GM12878 (cell line): ENCODE measurements around the gene PROX2. TPM values are rescaled to one million over a fixed set of nuclear protein-coding genes. Genes with fewer than 3 reads are reported as not detected.

Experiments
- ATAC-seq: fragments of 200-7000 bp; cut with Tn5 transposase; 3 replicates; pipeline ENCODE4 v1.9.1; 2020; ENCODE audit warnings: mild to moderate bottlenecking, moderate library complexity
- BruUV-seq: library from RNA; stranded (reverse); fragments of 400-500 nt; replicated peaks from 2 replicates; lab custom pipeline; 2021; lab: Mats Ljungman, UMichigan
- CTCF ChIA-PET: fragments of 300-600 bp; sonication (Branson Sonifier 250); formaldehyde crosslinking; extraction: SDS; loops from one replicate; lab custom pipeline; 2021; ENCODE audit warnings: inconsistent platforms; lab: Yijun Ruan, JAX
- POLR2A ChIA-PET: fragments of 350-600 bp; formaldehyde crosslinking; extraction: SDS; loops from one replicate; lab custom pipeline; 2021; ENCODE audit warnings: inconsistent platforms; lab: Charles Lee
- RAD21 ChIA-PET: fragments of 300-600 bp; sonication (Branson Sonifier 250); formaldehyde crosslinking; loops from one replicate; lab custom pipeline; 2023; ENCODE audit warnings: antibody characterized with exemption; ENCODE audit not compliant: unreplicated experiment; lab: Charles Lee
- SMC1A ChIA-PET: fragments of 300-600 bp; sonication (Branson Sonifier 250); formaldehyde crosslinking; loops from one replicate; lab custom pipeline; 2023; ENCODE audit not compliant: unreplicated experiment, uncharacterized antibody; lab: Charles Lee
- DNase-seq: peaks from one replicate; pipeline ENCODE4 v3.0.0-alpha.2; 2011; ENCODE audit warnings: low read depth, low spot score
- FAIRE-seq: peaks from 3 replicates; lab custom pipeline; 2011; peaks lifted over from hg19 to GRCh38; lab: Jason Lieb, UNC
- H2AFZ ChIP-seq: 2 replicates; pipeline ENCODE4 v1.6.0; 2011; ENCODE audit warnings: low read depth, low read length, control low read depth; ENCODE audit not compliant: control insufficient read depth
- H3K27ac ChIP-seq: 2 replicates; pipeline ENCODE4 v1.5.1; 2011; ENCODE audit warnings: control low read depth; ENCODE audit not compliant: control insufficient read depth, insufficient read depth
- H3K27me3 ChIP-seq, 2 experiments: replicated peaks in 1 of 2; 2 replicates each; pipeline versions ENCODE4 v1.6.0 to v1.6.1; 2011; ENCODE audit warnings: low read length in 1 of 2; ENCODE audit not compliant: control insufficient read depth in 2 of 2, insufficient read depth in 2 of 2
- H3K36me3 ChIP-seq, 2 experiments: 2 replicates each; pipeline ENCODE4 v1.5.1; 2011; ENCODE audit warnings: low read length in 1 of 2; ENCODE audit not compliant: control insufficient read depth in 2 of 2, insufficient read depth in 2 of 2
- H3K4me1 ChIP-seq: 2 replicates; pipeline ENCODE4 v1.6.1; 2011; ENCODE audit warnings: mild to moderate bottlenecking, low read length, moderate library complexity, mixed read lengths; ENCODE audit not compliant: control insufficient read depth, insufficient read depth
- H3K4me2 ChIP-seq: 2 replicates; pipeline ENCODE4 v1.6.0; 2011; ENCODE audit warnings: control low read depth; ENCODE audit not compliant: control insufficient read depth, insufficient read depth
- H3K4me3 ChIP-seq: fragments of 200-600 bp; sonication (generic); 2 replicates; pipeline ENCODE4 v1.5.1; 2016
- H3K79me2 ChIP-seq: 2 replicates; pipeline ENCODE4 v1.6.0; 2011; ENCODE audit warnings: low read length; ENCODE audit not compliant: control insufficient read depth, insufficient read depth
- H3K9ac ChIP-seq: 2 replicates; pipeline ENCODE4 v1.8.0; 2011; ENCODE audit warnings: low read length, control low read depth, mixed read lengths; ENCODE audit not compliant: control insufficient read depth, insufficient read depth
- H3K9me3 ChIP-seq: replicated peaks from 3 replicates; pipeline ENCODE4 v1.5.1; 2011; ENCODE audit warnings: mild to moderate bottlenecking, low read length; ENCODE audit not compliant: control insufficient read depth, insufficient read depth
- H4K20me1 ChIP-seq: 2 replicates; pipeline ENCODE4 v1.6.0; 2011; ENCODE audit not compliant: control insufficient read depth, insufficient read depth
- BACH1 ChIP-seq: fragments of 450-650 bp; IDR thresholded peaks from 2 replicates; pipeline ENCODE4 v1.6.1; 2017; ENCODE audit warnings: mild to moderate bottlenecking, borderline replicate concordance
- BCL11A ChIP-seq: IDR thresholded peaks from 2 replicates; pipeline ENCODE4 v1.6.1; 2011; ENCODE audit warnings: low read depth, low read length
- CEBPB ChIP-seq, 2 experiments: fragments of 150-350 bp in 1 of 2; IDR thresholded peaks; 2 replicates each; pipeline ENCODE4 v1.6.1; 2012 to 2014; ENCODE audit warnings: low read depth in 2 of 2, low read length in 2 of 2, borderline replicate concordance in 1 of 2, inconsistent platforms in 1 of 2
- CHD4 ChIP-seq: fragments of 200-600 bp; sonication (generic); IDR thresholded peaks from 2 replicates; pipeline ENCODE4 v1.6.1; 2016; ENCODE audit warnings: mild to moderate bottlenecking
- KDM1A ChIP-seq: fragments of 200-600 bp; sonication (generic); IDR thresholded peaks from 2 replicates; pipeline ENCODE4 v1.6.1; 2016; ENCODE audit warnings: borderline replicate concordance
- MTA2 ChIP-seq: fragments of 450-650 bp; IDR thresholded peaks from 2 replicates; pipeline ENCODE4 v1.6.1; 2016; ENCODE audit warnings: low read depth, mild to moderate bottlenecking, moderate library complexity
- MYB ChIP-seq: fragments of 150-350 bp; IDR thresholded peaks from 2 replicates; pipeline ENCODE4 v1.6.1; 2014; ENCODE audit warnings: mild to moderate bottlenecking, low read depth, low read length, borderline replicate concordance
- NR2C2 ChIP-seq: IDR thresholded peaks from 2 replicates; pipeline ENCODE4 v1.6.1; 2011; ENCODE audit warnings: borderline replicate concordance, low read depth; ENCODE audit not compliant: control insufficient read depth, insufficient read length
- RB1 ChIP-seq: fragments of 450-650 bp; formaldehyde crosslinking; IDR thresholded peaks from 2 replicates; pipeline ENCODE4 v1.6.1; 2017; ENCODE audit warnings: mild to moderate bottlenecking, borderline replicate concordance
- RCOR1 ChIP-seq: conservative IDR thresholded peaks from 2 replicates; pipeline ENCODE4 v1.6.1; 2012; ENCODE audit warnings: low read depth, low read length, improper control_type of control experiment
- STAT1 ChIP-seq: fragments of 450-650 bp; conservative IDR thresholded peaks from 2 replicates; pipeline ENCODE4 v1.6.1; 2014; ENCODE audit warnings: antibody characterized with exemption, mild to moderate bottlenecking
- STAT3 ChIP-seq: IDR thresholded peaks from 2 replicates; pipeline ENCODE4 v1.6.1; 2011; ENCODE audit warnings: low read depth, low read length, improper control_type of control experiment
- TBL1XR1 ChIP-seq: IDR thresholded peaks from 2 replicates; pipeline ENCODE4 v1.6.1; 2012; ENCODE audit warnings: low read depth, low read length, improper control_type of control experiment
- ZNF622 ChIP-seq: fragments of 450-650 bp; IDR thresholded peaks from 2 replicates; pipeline ENCODE4 v1.6.1; 2017; ENCODE audit warnings: mild to moderate bottlenecking, inconsistent platforms
- WGBS: methylation state at CpG from one replicate; pipeline ENCODE4 v1.1.6; 2016; ENCODE audit warnings: low lambda C conversion rate; ENCODE audit not compliant: insufficient replicate concordance, insufficient coverage; ENCODE audit errors: missing lambda C conversion rate; 5-methylcytosine and 5-hydroxymethylcytosine counted together
- in situ Hi-C: fragments of 300-500 bp; cut with MboI; formaldehyde crosslinking; loops from 9 replicates; pipeline ENCODE4 v1.14.3; 2018; ENCODE audit warnings: mixed read lengths
- intact Hi-C: fragments of 100-400 bp; cut with micrococcal nuclease; formaldehyde crosslinking; loops from one replicate; pipeline ENCODE4 v1.14.2; 2022; ENCODE audit not compliant: unreplicated experiment
- polyA plus RNA-seq, 11 experiments: library from polyadenylated mRNA; depleted of rRNA in 4 of 11; unstranded in 6 of 11; stranded (reverse) in 5 of 11; fragments of >200 nt; fragmentation: Nextera tagmentation in 4 of 11; fragmentation: Illumina TruSeq in 1 of 11; extraction: Ambion mirVana in 4 of 11; extraction: Trizol in 1 of 11; gene quantifications; 1 replicate in 1 of 11; 2 replicates in 10 of 11; pipeline versions ENCODE4 v1.2.1 to v1.2.3, GENCODE V29; 2011 to 2016; ENCODE audit warnings: inconsistent platforms in 2 of 11, missing spikeins in 2 of 11, low read depth in 1 of 11
- total RNA-seq, 4 experiments: library from RNA; depleted of rRNA in 3 of 4; stranded (reverse); fragments of >200 nt in 3 of 4; fragmentation: Illumina TruSeq in 1 of 4; extraction: Trizol in 1 of 4; gene quantifications; 2 replicates each; pipeline versions ENCODE4 v1.2.1 to v1.2.3, GENCODE V29; 2013 to 2021
- TF ChIP-seq, protein P1 (sequence below): fragments of 450-650 bp; IDR thresholded peaks from 2 replicates; pipeline ENCODE4 v1.6.1; 2016; ENCODE audit warnings: mild to moderate bottlenecking
- TF ChIP-seq, protein P2 (sequence below): IDR thresholded peaks from 2 replicates; pipeline ENCODE4 v1.6.1; 2011; ENCODE audit warnings: mild to moderate bottlenecking, low read depth, low read length, moderate library complexity; ENCODE audit not compliant: insufficient replicate concordance
- TF ChIP-seq, protein P3 (sequence below): fragments of 450-650 bp; IDR thresholded peaks from 2 replicates; pipeline ENCODE4 v1.6.1; 2016; ENCODE audit warnings: mild to moderate bottlenecking, moderate library complexity, borderline replicate concordance

Gene PROX2
- total and polyA plus RNA-seq, 10 of the 15 experiments (the other 5 are each of a cell fraction or from before 2014, with no cell fraction given): 0.04 to 0.42 (median 0.19) TPM

DNA sequence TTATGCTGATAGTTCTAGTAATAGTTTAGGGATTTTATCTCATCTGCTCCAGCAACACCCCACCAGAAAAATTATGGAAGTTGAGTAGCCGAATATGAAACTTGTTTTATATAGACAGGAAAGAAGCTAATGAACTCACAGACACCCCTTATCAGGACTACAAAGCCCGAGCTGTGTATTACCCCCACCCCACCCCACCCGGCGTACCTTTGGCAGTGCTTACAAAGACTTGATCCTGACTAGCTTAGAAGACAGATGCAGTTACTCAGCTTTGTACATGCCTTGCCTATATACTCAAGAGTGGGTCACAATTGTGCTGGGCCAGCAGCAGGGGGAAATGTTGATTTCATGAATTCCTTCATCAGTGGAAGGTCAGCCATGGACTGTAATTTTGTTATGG lies 22.4 kb downstream of the PROX2 start:
- no peak for TF ChIP-seq CHD4
- no peak for TF ChIP-seq ZNF622
- TF ChIP-seq STAT1: no peak
- no peak for TF ChIP-seq TBL1XR1
- TF ChIP-seq NR2C2: no peak
- no peak for TF ChIP-seq STAT3
- TF ChIP-seq CEBPB (IDR thresholded peaks at IDR 0.05; ENCODE audit: borderline replicate concordance in 1 of 2, low read depth in 2 of 2, low read length in 2 of 2): no peak
- TF ChIP-seq MYB: no peak
- no peak for TF ChIP-seq BACH1
- no peak for TF ChIP-seq RCOR1
- TF ChIP-seq MTA2: no peak
- no peak for TF ChIP-seq BCL11A
- TF ChIP-seq, protein P1, sequence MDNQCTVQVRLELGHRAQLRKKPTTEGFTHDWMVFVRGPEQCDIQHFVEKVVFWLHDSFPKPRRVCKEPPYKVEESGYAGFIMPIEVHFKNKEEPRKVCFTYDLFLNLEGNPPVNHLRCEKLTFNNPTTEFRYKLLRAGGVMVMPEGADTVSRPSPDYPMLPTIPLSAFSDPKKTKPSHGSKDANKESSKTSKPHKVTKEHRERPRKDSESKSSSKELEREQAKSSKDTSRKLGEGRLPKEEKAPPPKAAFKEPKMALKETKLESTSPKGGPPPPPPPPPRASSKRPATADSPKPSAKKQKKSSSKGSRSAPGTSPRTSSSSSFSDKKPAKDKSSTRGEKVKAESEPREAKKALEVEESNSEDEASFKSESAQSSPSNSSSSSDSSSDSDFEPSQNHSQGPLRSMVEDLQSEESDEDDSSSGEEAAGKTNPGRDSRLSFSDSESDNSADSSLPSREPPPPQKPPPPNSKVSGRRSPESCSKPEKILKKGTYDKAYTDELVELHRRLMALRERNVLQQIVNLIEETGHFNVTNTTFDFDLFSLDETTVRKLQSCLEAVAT: no peak
- no peak for TF ChIP-seq RB1
- TF ChIP-seq, protein P2, sequence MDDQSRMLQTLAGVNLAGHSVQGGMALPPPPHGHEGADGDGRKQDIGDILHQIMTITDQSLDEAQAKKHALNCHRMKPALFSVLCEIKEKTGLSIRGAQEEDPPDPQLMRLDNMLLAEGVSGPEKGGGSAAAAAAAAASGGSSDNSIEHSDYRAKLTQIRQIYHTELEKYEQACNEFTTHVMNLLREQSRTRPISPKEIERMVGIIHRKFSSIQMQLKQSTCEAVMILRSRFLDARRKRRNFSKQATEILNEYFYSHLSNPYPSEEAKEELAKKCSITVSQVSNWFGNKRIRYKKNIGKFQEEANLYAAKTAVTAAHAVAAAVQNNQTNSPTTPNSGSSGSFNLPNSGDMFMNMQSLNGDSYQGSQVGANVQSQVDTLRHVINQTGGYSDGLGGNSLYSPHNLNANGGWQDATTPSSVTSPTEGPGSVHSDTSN: no peak
- TF ChIP-seq, protein P3, sequence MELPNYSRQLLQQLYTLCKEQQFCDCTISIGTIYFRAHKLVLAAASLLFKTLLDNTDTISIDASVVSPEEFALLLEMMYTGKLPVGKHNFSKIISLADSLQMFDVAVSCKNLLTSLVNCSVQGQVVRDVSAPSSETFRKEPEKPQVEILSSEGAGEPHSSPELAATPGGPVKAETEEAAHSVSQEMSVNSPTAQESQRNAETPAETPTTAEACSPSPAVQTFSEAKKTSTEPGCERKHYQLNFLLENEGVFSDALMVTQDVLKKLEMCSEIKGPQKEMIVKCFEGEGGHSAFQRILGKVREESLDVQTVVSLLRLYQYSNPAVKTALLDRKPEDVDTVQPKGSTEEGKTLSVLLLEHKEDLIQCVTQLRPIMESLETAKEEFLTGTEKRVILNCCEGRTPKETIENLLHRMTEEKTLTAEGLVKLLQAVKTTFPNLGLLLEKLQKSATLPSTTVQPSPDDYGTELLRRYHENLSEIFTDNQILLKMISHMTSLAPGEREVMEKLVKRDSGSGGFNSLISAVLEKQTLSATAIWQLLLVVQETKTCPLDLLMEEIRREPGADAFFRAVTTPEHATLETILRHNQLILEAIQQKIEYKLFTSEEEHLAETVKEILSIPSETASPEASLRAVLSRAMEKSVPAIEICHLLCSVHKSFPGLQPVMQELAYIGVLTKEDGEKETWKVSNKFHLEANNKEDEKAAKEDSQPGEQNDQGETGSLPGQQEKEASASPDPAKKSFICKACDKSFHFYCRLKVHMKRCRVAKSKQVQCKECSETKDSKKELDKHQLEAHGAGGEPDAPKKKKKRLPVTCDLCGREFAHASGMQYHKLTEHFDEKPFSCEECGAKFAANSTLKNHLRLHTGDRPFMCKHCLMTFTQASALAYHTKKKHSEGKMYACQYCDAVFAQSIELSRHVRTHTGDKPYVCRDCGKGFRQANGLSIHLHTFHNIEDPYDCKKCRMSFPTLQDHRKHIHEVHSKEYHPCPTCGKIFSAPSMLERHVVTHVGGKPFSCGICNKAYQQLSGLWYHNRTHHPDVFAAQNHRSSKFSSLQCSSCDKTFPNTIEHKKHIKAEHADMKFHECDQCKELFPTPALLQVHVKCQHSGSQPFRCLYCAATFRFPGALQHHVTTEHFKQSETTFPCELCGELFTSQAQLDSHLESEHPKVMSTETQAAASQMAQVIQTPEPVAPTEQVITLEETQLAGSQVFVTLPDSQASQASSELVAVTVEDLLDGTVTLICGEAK: no peak
- TF ChIP-seq KDM1A: no peak
- TF ChIP-seq, all 136 proteins: peak for 0
- FAIRE-seq: no peak
- BruUV-seq: no TSS peak
- POLR2A ChIA-PET: interaction anchor here (1.4 to 1.6 kb wide), 2 partner anchors 52 to 90 kb away, joined by 3 to 5 read pairs; no protein-coding TSS in a partner anchor
- no peak overlapping the region for H2AFZ ChIP-seq
- in situ Hi-C loops: loop anchor here (5.0 kb wide), 1 partner anchor 239 kb away; no protein-coding TSS in a partner anchor
- H4K20me1 ChIP-seq: no peaks in the 10 kb centered on the region
- SMC1A ChIA-PET: interaction anchor here (1.5 to 3.0 kb wide), 3 partner anchors 11 to 245 kb away, joined by 4 to 16 read pairs (median 6); no protein-coding TSS in a partner anchor
- no peaks in the 10 kb centered on the region for H3K27me3 ChIP-seq
- RAD21 ChIA-PET: interaction anchor here (0.8 to 1.6 kb wide), 3 partner anchors 17 to 245 kb away, joined by 3 to 7 read pairs (median 5); no protein-coding TSS in a partner anchor
- no peaks in the 10 kb centered on the region for H3K79me2 ChIP-seq
- no peaks in the 10 kb centered on the region for H3K9me3 ChIP-seq
- H3K36me3 ChIP-seq: no peaks in the 10 kb centered on the region
- WGBS: 81% methylated on average over 4 of the region's 4 CpGs
- CTCF ChIA-PET: interaction anchor here (0.7 to 13.8 kb wide), 8 partner anchors 8 to 449 kb away, joined by 3 to 552 read pairs (median 16); partner anchors contain the start of genes DLST and PROX2
- DNase-seq: no peak
- no peaks in the 10 kb centered on the region for H3K4me1 ChIP-seq
- no peak for ATAC-seq
- H3K4me2 ChIP-seq: no peak overlapping the region
- intact Hi-C loops: no loop called here
- H3K4me3 ChIP-seq: no peak overlapping the region
- H3K9ac ChIP-seq: no peak overlapping the region
- H3K27ac ChIP-seq: no peak overlapping the region
